Embryonic facial prominence (tissue), 1 donor: Measurements from ENCODE around the gene TAAR1.
A peak's percentile ranks its signal among the peaks of the same experiment; 100 is the strongest.
"Not testable (repeated sequence)": the region's sequence is repeated elsewhere in the genome, so short reads cannot be mapped to it uniquely, and the experiment has no call there.

Source experiments
- DNase-seq: peaks from one replicate; pipeline ENCODE4 v3.0.0-alpha.2; 2016; ENCODE audit errors: extremely low spot score

TAAR1 gene, protein sequence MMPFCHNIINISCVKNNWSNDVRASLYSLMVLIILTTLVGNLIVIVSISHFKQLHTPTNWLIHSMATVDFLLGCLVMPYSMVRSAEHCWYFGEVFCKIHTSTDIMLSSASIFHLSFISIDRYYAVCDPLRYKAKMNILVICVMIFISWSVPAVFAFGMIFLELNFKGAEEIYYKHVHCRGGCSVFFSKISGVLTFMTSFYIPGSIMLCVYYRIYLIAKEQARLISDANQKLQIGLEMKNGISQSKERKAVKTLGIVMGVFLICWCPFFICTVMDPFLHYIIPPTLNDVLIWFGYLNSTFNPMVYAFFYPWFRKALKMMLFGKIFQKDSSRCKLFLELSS

DNA sequence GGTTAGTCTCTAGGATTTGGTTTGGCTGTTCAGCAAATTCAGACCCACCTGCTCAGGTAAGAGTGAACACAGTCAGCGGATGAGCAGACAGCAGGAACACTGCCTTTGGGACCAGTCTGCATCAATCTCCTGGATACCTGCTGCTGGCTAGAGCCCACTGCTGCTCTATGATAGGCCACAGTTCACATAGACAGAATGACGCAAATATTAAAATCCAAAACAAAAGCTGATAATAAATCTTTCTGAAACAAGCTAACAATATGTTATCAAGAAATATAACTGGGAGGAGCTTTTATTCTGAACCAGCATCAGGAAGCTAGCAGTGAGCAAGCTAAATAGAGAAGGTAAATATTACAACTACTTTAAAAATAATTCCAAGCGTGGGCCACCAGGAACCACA is at the start of gene TAAR1:
Gene TAAR1 (minus strand): TSS at position 101 of the 400 bp plus-strand sequence. CDS start 13,179 bp downstream, outside the sequence.
- no peak for DNase-seq

DNA sequence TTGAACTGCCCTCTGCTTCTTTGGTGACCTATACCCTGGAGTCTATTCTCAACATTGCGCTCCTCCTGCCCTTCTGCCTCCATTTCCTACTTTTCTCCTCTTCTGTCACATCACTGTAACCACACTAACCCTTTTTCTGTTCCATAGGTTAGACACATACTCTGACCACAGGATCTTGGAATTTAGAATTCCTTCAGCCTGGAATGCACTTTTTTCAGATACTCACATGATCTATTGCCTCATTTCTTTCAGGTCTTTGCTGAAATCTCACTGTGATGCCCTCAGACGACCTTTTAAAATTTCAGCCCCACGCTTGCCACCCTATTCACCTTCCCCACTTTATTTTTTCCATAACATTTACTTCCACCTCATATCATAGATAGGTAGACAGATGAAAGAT is 49.8 kb upstream of the TAAR1 start:
- DNase-seq: no peak

DNA sequence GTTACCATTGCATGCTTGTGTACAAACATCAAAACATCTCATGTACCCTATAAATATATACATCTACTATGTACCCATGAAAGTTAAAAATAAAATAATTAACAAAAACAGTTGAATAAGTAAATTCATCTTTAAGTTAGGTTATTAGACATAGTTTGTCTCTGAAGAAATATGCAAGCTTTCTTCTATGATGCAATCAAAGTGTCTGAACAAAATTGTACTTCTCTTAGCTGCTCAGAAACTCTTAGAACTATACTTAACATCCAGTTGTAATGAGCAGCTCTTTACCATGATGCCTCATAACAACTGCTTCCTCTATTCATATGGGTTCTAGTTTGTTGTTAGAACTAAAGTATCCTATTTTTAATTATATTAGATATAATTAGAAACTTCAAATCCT is 49.0 kb upstream of the TAAR1 start:
- no peak for DNase-seq

DNA sequence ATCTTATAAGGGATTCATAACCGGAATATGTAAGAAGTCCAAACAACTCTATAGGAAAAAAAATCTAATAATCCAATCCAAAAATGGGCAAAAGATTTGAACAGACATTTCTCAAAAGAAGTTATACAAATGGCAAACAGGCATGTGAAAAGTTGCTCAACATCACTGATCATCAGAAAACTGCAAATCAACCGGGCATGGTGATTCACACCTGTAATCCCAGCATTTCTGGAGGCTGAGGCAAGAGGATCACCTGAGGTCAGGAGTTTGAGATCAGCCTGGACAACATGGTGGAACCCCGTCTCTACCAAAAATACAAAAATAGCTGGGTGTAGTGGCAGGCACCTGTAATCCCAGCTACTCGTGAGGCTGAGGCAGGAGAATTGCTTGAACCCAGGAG is 47.8 kb upstream of the TAAR1 start:
- not testable (repeated sequence) for DNase-seq

DNA sequence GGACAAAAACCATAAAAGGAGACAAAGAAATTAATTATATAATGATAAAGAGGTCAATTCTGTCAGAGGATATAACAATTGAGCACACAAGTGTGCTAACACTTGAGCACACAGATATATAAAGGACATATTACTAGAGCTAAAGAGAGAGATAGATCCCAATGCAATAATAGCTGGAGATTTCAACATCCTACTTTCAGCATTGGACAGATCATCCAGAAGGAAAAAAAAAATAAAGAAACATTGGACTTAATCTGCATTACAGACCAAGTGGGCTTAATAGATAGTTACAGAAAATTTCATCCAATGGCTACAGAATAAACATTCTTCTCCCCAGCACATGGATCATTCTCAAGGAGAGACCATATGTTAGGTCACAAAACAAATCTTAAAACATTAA is 45.0 kb upstream of the TAAR1 start:
- DNase-seq: no peak

DNA sequence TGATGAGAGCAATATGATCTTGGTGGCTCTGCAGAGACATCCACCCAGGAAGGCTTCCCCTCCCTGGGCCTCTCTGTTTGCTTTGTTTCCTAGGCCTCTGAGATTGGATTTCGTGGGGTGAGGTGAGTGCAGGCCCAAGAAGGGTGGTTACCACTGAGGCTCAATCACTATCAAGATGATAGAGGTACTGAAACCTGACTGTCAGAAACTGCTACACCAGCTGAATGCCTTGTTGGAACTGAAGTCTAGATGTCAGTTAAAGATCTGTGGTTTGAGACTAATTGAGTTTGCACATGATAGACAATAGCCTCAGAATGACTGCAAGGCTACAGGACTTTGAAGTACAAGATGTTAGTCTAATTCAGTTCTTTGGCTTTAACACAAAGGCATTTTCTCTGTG is 39.6 kb upstream of the TAAR1 start:
- no peak for DNase-seq

DNA sequence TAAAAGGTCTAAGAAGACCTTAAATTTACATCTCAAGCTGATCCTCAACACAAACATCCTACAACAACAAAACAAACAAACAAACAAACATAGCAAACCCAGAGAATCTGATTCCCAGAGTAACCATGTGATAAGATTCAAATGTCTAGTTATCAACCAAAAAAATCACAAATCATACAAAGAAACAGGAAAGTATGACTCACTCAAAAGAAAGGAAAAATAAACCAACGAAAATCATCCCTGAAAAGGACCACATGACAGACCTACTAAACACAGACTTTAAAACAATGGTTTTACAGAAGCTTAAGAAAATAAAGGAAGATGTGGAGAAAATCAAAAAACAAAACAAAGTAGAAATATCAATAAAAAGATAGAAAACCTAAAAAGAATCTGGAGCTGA is 36.8 kb upstream of the TAAR1 start:
- DNase-seq: no peak

DNA sequence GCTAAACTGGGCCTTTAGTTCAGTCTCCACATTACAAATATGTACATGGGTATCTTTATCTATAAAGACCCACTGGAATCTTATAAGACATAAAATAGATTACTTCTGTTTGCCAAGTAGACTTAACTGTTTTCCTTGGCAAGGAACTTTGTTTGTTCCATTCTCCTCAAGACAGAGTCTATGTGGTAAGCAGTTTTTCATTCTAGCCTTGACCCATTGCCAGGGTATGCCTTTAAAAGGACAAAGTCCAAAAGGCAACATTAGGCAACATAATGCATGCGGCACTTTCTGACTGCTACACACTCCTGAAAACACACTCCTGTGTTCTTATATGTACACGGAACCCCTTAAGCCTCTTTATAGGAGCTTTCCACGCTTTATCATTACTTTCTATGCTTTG is 34.5 kb upstream of the TAAR1 start:
- DNase-seq: no peak

DNA sequence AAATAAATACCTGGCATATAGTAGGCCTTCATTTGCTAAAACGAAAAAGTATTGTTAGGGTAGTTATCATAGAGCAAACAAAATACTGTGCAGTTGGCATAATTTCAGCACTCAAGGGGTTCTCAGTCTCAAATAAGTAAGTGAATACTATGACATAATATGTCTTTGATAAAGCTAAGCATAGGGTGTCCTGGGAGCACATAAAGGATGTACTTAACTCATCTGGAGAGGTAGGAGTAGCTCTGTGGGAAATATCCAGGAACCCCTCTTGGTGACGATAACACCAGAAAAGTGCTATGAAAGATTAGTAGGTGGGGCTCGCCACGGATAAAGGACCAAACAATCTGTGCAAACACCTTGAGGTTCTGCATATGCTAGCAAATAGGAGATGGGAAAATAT is 31.7 kb upstream of the TAAR1 start:
- DNase-seq: no peak

DNA sequence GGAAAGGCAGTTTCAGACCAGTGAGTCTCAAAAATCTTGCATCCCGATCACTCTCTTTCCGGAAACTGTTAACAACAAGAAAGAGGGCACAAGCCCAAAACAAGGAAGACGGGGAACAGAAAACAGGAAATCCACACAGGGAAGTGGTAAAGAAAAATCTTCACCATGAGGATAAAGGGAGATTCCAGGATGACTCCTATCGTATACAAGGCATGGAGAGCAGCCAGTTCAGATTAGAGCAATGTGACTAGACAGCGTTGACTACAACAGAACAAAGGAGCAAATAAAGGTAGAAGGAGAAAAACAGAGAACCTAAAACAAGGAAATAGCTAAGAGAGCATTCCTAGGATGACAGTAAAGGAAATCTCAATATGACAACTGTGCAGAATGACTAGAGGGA is 28.3 kb upstream of the TAAR1 start:
- DNase-seq: no peak

DNA sequence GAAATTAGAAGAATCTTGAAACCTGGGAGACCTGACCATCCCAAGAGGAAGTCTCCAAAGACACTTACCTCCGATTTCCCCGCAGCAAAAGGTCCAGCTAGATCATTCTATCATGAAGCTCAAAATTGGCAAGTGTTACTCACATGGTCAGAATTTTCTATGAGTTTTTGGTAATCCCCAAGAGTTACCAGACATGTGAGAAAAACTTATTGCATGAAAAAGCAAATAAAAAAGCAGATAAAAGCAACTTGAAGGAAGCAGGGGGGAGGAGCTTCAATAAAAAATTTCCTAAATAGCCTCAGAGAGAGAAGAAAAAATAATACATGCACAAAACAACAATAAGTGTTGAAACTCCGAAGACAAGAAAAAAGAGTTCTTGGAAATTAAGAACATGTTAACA is 27.5 kb upstream of the TAAR1 start:
- no peak for DNase-seq

DNA sequence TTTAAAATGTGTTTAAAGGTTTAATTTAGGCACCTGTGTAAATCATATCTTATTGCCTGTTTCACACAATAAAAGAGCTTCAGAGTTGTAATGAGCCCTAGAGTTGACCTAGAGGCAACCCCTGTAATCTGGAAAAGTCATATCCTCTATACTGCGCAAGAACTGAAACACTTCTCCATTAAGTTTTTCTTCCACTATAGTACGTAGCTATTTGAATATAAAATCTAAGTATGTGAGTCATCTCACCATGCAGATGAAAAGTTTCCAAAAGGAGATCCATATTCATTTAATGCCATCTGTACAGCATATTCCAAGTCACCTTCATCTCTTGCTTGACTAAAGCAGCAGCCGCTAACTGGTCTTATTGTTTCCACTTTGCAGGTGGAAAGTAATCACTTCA is 26.0 kb upstream of the TAAR1 start:
- DNase-seq: no peak

DNA sequence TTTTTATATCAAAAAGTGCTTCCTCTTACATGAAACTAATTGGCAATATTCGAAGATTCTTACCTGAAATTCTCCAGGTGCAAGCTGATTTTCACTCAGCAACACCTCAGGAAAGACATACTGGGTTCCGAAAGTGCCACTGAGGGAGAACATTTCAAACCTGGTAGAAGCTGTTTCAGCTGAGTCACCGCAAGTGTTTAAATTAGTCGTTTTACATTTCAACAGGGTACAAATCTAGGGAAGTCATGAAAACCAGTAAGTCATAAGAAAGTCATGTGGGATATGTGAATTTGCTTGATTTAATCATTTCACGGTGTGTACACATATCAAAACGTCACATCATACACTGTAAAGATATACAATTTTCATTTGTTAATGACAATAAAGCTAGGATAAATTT is 25.3 kb upstream of the TAAR1 start:
- no peak for DNase-seq

DNA sequence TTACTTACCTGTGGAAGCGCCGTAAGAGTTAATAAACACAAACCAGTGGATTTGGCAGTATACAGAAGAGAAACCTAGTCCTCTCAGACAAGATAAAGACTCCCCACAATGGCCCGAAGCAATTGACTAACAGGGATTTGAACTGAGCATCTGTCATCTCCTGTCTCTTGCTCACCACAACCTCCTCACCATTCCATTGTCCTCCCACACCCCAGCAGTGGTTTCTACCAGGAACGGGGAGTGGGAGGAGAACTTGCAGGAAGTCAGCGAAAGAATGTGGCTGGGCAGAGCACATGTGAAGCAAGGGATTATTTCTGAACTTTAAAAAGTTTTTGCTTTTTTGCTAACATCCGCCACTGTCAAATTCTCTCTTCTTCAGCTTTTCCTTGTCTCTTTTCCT is 24.6 kb upstream of the TAAR1 start:
- no peak for DNase-seq

DNA sequence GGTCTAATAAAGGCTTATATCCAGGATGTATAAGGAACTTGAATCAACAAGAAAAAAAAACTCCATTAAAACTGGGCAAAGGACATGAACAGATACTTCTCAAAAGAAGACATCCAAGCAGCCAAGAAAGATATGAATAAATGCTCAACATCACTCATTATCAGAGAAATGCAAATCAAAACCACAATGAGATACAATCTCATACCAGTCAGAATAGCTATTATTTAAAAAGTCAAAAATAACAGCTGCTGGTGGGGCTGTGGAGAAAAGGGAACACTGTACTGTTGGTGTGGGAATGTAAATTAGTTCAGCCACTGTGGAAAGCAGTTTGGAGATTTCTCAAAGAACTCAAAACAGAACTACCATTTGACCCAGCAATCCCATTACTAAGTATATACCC is 20.1 kb upstream of the TAAR1 start:
- not testable (repeated sequence) for DNase-seq

DNA sequence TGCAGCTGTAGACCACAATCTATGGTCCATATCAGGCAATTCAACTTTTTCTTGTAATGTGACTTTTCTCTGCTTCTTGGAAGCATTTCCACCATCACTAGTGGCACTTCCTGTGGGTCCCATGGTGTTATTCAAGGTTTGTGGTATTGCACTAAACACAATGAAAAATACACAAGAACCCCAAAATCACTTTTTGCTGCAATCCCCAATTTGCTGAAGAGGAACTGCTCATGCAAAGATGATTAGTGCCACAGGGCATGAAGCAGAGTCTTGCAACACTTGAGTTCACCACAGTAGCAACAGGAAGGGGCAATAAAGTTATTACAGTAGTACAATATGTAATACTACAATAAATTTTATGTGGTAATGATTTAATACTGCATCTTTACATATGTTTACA is 16.8 kb upstream of the TAAR1 start:
- no peak for DNase-seq

DNA sequence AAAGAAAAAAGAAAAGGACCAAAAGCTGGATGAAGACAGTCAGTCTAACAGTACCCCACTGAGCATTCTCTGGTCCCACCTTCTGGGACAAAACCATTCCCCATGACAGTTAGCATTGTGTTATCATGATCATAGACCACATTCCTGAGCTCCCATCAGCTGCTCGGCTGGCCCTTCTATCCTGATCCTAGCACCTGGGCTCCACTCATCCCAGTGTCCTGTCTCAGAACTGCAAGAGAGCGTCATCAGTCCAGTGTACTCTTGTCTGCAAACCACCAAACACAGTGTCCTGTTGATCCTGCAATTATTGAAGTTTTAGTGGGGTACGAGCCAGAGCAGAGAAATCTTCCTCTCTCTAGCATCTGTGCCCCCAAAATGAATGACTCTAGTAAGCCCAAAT is 16.0 kb upstream of the TAAR1 start:
- DNase-seq: no peak

DNA sequence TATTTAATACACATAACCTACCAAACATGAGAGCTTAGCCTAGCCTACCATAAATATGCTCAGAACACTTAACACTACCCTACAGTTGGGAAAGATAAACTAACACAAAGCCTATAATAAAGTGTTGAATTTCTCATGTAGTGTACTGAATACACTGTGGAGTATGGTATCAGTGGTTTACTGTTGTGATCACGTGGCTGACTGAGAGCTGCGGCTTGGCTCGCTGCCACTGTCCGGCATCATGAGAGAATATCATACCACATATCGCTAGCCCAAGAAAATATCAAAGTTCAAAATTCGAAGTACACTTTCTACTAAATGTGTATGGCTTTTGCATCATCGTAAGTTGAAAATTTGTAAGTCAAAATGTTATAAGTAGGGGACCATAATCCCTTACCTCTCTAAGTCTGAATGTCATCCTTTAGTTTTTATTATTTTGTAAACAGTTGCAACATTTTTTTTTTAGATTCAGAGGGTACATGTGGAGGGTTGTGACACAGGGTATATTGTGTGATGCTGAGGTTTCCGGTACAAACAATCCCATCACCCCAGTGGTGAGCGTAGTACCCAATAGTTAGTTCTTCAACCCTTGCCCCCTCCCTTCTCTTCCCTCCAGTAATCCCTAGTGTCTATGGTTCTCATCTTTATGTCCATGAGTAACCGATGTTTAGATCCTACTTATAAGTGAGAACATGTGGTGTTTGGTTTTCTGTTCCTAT is 14.6 kb upstream of the TAAR1 start:
- no peak for DNase-seq

DNA sequence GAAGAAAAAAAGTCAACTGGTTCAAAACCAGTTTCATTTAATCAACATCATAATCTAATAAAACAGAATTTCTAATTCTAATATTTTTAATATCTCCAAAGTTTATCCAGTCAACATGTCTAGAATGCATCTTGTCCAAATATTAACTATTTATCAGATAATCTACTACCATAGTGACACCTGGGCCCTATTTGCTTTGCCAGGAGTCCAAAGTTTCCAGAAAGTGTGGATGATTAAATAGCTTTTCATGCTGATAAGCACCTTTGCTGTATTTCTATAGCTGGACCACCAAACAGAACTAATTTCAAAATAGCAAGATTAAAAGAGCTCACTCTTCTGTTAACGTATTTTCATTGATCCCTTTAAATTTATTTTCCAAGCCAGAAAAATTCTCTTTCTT is 12.3 kb upstream of the TAAR1 start:
- DNase-seq: no peak

DNA sequence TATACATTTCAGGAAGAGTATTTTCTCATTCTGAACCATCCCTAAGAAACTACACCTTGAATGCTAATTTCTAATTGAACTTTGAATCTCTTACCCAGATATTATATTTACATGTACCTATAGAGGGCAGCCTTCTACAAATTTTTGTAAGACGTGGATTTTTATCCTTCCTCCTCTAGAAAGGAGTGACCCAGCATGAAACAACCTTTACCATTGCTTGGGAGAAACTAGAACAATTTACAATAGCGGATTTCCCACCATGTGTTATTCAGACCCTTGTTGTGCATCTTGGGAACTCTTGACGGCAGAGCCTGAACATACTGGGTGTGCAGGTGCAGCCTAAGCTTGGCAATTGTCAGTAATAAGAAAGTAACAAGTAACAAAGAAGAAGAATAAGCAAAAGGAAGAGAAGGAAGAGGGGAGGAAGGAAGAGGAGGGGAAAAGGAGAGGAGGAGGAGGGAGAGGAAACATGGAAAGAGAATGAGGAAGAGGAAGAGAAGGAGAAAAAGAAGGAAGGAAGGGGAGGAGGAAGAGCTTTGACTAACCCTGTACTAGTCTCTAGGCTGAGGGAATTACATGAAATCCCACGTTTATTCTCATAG is 10.8 kb upstream of the TAAR1 start:
- DNase-seq: peak; percentile 12

DNA sequence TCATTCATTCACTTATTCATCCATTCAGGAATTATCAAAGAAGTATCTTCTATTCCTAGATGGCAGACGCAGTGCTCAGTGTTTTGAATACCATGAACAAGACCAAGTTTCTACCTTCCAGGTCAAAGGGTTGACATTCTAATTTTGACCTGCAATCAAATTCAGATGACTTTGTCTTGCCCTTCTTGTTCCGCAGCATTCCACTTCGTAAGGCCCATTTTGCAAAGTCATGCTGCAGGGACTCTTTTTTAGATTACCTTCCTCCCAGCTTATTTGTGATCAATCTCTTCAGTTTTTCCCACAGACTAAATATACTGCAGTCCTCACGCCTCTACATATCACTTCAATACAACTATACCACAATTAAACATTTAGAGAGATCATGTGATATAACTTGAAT is 7.1 kb upstream of the TAAR1 start:
- DNase-seq: no peak

DNA sequence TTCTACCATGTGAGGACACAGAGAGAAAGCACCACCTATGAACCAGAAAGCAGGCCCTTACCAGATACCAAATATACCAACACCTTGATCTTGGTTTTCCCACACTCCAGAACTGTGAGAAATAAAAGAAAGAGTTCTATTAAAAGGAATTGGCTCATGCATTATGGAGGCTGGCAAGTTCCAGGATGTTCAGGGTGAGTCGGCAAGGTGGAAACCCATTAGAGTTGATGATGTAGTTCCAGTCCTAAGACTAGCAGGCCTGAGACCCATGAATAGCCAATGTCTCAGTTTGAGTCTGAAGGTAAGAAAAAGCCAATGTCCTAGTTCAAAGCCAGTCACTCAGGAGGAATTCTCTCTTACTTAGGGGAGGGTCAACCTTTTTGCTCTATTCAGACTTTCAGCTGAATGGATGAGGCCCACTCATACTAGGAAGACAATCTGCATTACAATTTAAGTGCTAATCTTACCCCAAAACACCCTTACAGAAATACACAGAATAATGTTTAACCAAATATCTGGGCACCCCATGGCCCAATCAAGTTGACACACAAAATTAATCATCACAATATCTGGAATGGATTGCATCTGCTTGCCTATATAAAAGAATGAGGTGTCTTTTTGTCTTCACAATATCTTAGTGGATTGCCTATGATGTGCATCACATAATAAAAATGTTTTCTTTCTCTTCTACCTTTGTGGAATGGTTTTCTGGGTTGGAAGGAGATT is 5.5 kb upstream of the TAAR1 start:
- no peak for DNase-seq

DNA sequence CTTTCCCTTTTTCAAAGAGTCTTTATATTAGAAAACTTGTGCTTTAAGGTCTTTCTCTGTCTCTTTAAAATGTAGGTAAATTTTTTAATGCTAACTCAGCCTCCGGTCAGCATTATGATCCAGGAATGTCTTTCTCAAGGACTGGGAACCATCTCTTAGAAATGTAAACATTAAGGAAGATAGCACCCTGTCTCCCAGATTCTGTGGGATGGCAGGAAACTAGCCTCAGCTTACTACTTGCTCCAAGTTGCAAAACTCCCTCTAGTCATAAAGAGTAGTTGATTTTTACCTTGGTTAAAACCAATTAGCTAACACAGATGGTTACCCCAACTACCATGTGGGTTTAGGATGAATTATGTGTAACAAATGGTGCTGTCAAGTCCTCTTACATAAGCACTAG is 4.7 kb upstream of the TAAR1 start:
- no peak for DNase-seq
